NT2/D1 (cell line): ENCODE data around the gene ABCA1.

Source experiments
- SUZ12 ChIP-seq: IDR thresholded peaks from 2 replicates; pipeline ENCODE4 v1.6.1; 2011; ENCODE audit not compliant: insufficient read length, insufficient read depth; ENCODE audit errors: extremely low read depth
- YY1 ChIP-seq: IDR thresholded peaks from 2 replicates; pipeline ENCODE4 v1.6.1; 2011; ENCODE audit not compliant: insufficient read length, insufficient read depth
- ZNF274 ChIP-seq: IDR thresholded peaks from 2 replicates; pipeline ENCODE4 v1.6.1; 2011; ENCODE audit warnings: mild to moderate bottlenecking, low read depth, low read length

- TF ChIP-seq ZNF274, result no peak
- no peak for TF ChIP-seq SUZ12
- no peak for TF ChIP-seq YY1
Measured at GRCh38 chr9:104876587-104876986, 51.4 kb downstream of the ABCA1 start.
